Activated CD4-positive, CD25-positive, alpha-beta regulatory T cell treated with anti-CD3 and anti-CD28 coated beads, Interleukin-2, amount 50 U/mL, for 16 hours (primary cell): Measurements from ENCODE around the gene CACNA1E.

Experiments
- DNase-seq: peaks from one replicate; pipeline ENCODE4 v3.0.0-alpha.2; 2020; ENCODE audit warnings: low read depth, low spot score

Gene CACNA1E

DNA sequence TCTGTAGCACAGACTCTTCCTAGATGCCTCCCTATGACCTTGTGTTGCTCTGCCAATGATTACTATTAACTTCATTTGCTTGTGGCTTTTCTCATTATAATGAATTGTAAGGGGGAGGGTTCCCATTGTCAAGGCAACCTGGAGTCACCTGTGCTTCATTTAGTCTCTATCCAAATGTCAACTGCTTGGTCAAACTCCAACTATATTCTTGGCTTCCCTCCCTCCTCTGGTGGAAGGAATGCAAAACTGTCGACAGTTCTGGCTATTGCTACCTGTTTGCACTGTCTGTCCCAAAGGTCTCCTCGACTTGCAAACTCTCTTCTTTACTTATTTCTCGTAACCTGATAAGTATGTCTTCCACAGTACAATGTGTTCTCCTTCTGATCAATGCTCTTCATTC lies 100.3 kb downstream of the CACNA1E start:
- no peak for DNase-seq

DNA sequence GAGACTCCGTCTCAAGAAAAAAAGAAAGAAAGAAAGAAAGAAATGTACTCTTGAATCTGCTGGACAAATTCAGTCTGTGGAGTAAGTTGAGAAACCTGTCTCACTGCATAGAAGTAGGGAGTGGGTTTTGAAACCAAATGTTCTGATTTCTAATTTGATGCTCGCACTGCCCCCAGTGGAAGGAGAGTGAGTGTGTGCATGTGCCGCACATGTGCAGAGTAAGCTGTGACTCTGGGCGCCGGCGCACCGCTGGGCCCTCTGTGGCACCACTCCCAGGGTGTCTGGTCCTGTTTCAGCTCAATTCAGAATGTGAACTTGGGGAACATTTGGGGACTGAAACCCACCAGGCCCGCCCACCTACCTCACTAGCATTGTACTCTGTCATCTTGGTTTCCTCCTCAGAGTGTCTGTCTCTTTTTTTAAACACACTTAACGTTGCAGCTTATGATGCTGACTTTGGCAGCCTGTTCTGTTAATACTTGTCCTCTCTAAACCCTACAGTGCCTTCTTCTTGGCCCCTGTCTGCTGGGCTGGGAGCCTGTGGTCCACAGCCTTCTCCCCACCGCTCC lies 104.6 kb downstream of the CACNA1E start:
- no peak for DNase-seq

DNA sequence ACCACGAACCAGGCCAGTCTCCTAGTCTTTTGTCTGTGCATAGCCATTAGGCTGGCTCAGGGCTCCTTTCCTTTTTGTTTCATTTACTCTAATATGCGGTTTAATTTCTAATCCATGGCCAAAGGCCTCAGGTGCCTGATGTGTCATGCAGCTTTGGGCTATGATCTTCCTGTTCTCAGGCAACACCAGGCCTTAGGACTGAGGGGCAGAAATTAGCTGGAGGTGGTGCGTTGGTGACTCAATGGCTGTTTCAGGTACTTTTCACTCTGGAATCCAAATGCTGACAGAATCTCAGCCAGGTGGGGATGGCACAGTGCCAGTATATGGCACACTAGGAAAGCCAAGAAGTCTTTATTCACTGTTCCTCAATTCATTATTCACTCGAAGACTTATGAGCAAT lies 105.3 kb downstream of the CACNA1E start:
- no peak for DNase-seq

DNA sequence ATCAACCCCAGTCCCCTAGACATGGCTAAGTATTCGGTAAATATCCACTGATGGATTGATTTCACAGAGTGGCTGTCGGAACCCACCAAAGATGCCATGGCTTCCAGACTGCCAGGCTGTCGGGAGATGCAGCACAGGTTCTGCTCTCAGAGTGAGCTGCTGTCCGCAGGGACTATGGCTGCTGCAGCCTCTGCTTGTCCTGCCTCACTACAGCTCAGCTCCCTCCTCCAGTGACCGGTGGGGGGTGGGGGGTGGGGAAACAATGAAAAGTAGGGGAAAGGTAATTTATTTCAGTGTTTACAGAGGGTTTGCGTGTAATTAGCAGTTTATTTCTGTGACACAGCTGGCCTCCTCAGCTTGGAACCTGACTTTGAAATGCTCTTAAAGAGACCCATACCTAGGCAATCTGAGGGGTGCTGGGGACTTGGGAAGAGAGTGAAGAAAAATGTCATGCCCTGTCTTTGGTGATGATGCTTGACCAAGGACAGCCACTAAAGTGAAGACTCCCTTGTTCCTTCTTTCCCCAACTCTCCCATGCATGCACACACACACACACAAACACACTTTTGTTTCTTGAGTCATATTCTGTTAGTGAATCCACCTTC lies 109.0 kb downstream of the CACNA1E start:
- no peak for DNase-seq

DNA sequence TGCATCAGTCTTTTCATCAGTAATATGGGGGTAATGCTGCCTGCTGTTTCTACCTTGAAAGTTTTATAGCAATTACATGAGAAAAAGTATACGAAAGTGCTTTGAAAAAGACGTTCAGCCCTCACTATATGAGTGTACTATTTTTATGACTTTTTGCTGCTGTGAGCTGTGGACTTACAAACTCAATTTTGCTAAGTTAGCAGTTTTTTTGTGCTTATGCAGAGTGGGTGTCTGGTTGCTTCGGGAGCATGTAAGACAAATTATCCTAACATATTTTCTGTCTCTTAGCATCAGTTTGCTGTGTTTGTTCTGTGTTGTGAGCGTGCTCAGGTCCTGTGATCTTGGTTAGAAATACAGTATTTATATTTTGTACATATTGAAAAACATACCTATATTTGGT lies 109.7 kb downstream of the CACNA1E start:
- no peak for DNase-seq

DNA sequence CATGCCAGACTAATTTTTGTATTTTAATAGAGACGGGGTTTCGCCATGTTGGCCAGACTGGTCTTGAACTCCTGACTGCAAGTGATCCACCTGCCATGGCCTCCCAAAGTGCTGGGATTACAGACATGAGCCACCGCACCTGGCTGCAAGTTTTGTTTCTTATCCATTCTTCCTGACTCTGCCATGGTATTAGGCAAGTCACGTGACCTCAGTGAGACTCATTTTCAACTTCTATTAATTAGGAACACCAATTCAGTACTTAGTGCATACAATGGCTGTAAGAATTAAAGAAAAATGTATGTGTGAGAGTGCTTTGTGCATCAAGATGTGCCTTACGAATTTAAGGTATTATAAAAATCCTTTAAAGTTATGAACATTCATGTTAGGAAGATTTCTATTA lies 111.2 kb downstream of the CACNA1E start:
- DNase-seq, result no peak

DNA sequence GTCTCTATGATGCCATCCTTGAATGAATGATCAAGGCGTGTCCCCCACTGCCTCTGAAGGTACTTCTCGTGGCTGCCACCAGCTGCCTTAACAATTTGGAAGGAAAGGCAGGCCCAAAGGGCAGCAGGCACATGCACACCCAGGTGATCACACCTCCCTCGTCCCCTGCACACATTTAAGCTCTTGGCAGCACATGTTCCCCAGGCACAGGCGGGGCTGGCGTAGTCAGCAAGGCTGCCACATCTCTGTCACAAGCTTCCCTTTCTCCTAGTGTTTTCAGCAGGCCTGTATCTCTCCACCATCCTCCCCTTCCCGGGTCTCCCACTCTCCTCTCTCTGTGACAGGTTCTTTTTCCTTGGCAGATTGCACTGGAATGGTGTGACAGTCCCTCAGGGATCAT lies 111.9 kb downstream of the CACNA1E start:
- DNase-seq, result no peak

DNA sequence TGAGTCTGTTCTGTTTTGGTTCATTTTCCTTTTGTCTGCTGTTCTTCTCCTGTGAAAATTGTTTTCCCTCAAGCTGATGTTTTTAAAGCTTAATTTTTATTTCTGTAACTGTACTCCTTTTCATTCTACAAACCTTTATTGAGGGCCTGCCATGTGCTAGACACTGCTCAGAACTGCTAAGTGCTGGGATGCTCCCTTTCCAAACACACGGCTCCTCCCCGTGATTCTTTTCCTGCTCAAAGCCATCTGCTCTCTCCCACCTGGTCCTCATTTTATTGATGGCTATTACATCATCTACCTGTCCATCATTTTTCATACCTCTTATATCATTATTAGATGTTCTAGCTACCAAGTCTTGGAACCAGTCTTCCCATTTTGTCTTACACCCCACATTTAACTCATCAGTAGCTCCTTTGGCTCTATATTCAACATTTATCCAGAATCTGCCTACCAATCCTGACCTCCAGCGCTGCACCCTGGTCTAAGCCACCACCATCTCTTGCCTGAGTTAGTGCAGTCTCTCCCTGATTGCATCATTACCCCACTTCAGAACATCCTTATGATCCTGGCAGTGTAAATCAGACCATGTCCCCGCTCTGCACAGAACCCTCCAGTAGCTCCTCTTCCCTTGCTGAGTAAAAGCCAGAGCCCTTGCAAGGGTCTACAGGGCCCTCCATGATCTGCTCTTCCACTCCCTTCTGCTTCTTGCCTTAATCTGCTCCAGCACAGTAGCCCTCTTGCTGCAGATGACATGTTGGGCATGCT lies 118.1 kb downstream of the CACNA1E start:
- no peak for DNase-seq

DNA sequence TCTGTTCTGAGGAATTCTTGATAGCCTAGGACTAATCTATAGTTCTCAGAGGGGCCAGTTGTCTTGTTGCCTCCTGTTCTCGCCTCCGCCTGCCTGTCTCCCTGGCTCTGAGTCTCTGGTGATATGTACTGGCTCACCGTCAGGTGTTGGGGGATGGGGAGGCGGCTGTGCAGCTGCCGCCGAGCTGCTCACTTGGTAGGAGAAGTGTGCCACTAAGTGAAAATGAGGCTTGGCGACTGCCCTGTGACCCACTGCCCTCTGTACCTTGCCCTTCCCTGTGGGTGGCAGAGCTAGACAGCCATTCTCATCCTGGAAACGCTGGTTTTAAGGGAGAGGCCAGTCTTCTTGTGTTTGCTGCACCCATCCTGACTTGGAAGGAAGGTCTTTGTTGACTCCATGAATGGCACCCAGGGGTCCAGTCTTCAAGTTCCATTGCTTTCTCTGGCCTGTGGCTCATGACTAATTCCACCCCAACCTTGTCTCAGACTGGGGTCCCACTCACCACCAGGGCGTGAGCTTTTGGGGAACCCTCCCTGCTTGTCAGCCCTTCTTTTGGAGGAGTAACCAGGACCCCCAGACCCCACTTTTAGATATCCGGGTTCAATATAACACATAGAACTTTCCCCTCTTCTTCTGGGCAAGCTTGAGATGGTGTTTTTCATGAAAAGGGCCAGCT lies 120.6 kb downstream of the CACNA1E start:
- DNase-seq, result no peak

DNA sequence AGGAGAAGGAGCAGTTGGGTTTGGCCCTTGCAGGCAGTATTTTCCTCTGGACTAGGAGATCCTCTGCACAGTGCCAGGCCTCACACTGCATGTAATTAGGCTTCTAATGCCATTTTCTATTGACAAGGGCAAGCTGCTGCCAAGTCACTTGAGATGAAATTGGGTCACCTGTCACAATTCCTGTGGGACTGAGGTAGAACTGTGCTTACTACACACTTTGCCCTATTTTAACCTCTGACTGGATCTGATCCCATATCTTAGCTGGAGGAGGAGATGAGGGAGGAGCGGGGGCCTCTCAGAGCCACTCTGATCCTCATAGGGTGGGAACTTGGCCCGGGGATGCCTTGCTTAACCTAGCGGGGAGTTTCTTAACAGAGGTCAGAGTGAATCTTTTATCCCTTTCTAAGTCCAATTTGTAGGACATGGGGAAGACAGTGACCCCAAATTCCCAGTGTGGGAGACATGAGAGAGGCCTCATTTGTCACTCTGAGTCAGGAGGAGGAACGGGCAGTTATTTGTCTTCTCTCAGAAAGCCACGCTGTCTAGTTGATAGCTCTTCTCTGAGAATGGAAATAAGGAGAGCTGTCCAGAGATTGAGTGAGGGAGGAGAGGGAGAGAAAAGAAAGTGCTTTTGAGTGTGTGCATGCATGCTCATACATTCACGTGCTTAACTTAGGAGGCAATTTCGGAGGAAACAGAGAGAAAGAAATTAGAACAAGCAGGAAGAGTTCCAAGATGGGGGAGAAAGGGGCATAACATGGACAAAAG lies 121.3 kb downstream of the CACNA1E start:
- DNase-seq, result no peak

DNA sequence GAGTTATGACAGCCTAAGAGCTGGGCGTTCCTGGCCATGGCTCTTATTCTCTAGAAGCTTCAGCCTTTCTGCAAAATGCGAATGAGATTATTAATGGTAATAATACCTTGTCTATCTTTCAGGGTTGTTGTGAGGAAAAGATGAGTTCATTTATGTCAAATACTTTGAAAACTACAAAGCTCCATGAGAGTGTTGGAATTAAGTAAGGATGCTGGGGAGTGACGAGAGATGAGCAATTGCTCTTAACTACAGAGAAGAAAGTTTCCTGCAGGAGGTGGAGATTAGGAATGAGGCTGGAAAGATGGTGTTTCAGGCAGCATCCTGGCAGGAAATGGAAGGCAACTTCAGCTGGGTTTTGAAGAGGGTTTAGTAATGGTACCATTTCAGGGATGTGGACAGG lies 124.2 kb downstream of the CACNA1E start:
- no peak for DNase-seq

DNA sequence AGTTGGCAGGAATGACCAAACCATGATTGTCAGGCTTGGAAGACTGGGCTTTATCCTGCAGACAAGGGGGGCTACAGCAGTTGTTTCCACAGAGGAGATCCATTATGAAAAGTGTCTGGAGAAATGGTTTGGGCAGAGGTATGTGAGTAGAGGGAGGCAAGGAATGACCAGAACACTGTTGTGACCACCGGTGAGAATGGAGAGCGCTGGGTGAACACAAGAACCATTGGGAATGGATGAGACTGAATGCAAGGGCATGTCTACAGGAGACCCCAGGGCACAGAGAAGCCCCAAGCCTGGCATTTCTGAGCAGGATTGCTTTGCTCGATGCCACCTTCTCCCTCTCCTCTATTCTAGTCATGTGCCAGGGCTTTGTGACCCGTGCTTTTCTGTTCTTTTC lies 125.1 kb downstream of the CACNA1E start:
- no peak for DNase-seq

DNA sequence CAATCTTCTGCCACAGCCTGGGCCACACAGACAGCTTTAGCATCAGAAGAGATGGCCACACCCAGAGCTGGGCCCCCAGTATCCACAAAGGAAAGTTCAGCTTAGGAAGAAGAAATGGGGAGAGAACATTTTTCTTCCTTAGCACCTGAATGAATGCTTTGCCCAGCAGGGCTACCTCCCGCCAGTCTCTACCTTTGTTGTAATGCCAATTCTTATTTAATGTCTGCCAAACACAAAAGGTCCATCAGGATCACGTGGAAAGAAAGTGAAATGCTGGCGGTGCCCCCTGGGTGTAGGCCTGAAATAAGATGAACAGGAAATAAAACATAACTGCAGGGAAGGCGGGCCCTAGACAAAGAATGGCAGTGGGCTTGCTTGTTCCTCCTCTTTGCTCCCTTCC lies 125.6 kb downstream of the CACNA1E start:
- DNase-seq, result no peak

DNA sequence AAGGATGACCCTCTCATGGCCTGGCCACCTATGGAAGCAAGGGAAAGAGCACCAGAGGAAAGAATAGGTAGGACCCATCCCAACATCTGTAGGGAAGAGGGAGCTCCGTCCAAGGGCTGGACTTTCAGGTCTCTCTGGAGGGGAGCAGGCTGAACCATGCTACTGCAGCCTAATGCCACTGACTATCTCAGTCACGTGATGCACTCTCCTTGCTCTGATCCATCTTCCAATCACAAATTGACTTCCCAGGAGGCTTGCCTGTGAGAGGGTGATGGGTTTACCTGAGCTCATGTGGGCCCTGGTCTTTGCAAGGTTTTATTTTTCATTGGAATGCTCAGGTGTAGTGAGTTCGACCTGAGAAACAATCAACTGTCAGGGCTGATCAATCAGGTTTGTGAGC lies 128.8 kb downstream of the CACNA1E start:
- DNase-seq, result no peak

DNA sequence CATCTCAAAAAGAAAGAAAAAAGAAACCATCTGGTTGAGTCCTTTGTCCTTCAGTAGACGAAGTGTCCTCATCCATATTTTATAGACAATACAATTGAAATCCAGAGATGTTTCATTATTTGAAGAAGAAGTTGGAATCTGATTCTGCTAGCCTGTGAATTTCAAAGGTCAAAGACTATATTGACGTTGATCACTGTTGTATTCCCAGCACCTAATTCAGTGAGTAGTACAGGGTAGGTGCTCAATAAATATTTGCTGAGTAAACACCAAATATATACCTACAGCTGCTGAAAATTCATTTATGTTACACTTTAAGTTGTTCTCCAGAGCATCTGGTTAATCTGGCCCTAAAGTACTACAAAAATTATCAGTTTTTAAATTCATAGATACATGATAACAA lies 135.2 kb downstream of the CACNA1E start:
- no peak for DNase-seq

DNA sequence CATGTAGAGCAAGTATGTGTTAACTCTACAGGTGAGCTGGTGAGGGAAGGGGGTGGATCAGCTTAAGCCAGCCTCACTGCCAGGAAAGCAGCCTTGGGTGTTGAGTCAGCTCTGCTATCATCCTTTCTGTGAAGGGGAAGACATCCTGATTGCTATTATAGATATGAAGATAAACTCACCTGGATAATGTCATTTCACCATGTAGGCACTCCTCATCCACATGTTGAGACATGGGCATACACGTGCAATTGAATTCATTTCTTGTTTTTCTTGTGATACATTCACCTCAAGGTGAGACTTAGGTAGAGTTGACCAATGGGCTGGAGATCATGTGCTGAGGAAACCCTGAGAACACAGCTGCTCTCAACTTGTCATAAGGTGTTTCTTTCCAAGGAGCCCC lies 136.9 kb downstream of the CACNA1E start:
- DNase-seq, result no peak

DNA sequence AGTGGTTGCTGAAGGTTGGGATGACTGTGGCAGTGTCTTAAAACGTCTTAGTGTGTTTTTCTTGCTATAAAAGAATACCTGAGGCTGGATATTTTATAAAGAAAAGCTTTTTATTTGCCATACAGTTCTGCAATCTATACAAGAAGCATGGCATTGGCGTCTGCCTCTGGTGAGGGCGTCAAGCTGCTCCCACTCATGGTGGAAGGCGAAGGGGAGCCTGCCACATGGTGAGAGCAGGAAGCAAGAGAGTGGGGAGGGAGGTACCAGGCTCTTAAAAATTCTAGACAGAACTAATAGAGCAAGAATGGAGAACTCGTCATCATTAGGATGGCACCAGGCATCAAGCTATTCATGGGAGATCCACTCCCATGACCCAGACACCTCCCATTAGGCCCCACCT lies 140.5 kb downstream of the CACNA1E start:
- no peak for DNase-seq

DNA sequence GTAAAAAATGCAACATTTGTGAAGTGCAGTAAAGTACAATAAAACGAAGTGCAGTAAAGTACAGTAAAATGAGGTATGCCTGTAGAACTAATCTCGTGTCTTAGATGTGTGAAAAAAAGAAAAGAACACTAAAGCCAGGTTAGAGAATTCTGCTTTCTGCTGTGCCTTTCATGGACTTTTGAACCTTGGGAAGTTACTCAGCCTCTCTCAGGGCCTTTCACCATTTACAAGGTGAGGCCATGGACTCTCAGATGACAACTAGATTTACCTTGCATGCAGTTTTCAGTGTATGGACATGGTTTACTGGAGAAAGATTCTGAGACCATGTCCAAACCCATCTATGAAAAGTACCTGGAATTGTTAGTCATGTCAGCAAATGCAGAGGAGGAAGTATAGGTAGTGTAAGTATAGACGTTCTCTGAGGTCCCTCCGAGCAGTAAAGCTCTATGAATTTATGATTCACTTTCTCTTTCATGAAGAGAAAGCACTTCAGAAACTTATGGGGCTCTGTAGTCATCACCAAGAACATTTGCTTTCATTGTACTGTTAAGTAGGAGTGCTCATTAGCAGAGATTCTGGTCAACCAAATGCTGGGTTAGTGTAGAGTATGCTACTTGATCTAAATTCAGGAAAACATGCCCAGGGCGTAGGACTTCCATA lies 143.1 kb downstream of the CACNA1E start:
- DNase-seq, result no peak

DNA sequence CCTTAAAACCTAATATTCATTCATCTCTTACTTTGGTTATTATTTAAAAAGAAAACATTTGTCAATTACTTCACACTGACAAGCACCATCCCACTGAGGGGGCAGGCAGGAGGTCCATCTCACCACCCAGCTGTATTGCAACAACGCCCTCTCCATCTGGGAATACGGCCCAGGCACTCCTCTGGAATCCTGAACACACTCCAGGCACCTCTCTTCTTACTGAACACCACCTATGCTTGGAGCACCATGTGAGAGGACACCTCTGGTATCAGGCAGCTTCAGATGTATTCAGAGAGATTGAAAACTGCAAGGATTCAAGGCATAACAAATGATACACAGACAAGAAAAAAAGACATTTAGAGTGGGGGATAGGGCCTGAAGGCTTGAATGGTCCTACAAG lies 147.1 kb downstream of the CACNA1E start:
- no peak for DNase-seq

DNA sequence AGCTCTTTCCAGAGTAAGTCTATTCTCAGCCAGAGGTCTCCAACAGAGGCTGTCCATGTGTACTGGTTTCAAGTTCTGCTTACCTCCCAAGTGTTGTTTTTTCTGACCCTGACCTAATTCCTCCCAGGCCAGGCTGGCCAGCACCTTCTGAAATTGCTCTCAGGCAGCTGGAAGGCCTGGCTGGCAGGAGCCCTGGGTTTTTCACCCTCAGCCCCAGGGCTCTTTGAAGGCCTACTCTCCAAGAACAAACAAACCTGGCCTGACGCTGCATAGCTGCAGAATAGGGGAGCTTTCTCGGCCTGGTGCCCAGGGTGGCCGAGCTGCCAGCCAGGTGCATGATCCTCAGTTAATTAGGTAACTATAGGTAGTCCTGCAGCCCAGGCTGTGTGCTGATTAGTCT lies 147.5 kb downstream of the CACNA1E start:
- no peak for DNase-seq

DNA sequence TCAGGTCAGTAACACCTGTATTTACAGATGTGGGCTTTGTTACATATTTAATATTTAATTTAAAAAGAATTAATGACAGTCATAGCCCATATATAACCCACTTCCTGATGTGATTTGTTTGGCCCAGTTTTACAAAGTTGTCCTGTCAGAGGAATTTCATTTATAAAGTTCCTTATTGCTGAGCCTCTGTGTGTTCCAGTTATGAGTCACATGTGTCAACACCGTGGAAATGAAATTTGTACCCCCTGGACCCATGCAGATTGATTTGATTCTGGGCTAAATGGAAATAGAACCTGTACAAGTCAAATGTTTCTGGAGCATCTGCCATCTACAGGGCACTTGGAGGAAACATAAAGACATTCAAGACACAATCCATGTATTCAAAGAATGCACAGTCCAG lies 149.2 kb downstream of the CACNA1E start:
- no peak for DNase-seq

DNA sequence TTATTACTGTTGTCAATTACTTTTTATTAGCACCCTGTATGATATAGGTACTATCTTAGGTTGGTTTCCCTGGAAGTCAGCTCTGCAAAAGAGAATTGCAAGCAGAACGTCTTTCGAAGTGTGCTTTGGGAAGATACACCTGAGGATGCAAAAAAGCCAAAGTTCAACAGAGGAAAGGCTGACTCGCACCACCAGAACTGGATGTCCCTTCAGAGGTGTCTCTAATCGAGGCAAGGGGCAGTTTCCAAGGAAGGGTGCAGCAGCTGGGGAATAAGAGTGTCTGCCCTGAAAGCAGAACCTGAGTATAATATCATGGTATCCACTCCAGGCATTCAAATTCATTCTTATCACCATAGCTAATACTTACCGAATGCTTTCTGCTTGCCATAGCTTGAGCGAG lies 149.6 kb downstream of the CACNA1E start:
- DNase-seq, result no peak
